ENCODE results near the gene DYSF.

GRCh38 chr2:71419145-71419544, 34.2 kb upstream of the DYSF start:
- TF ChIP-seq POLR2AphosphoS5 (IDR thresholded peaks at IDR 0.05; ENCODE audit: insufficient read depth, low read depth, low read length), result no peak
- TF ChIP-seq CTCF (IDR thresholded peaks at IDR 0.05; ENCODE audit: extremely low read depth in 1 of 2, insufficient read depth in 1 of 2, low read depth in 1 of 2, low read length in 2 of 2), result no peak
- no peak for TF ChIP-seq EZH2 (IDR thresholded peaks at IDR 0.05; ENCODE audit: borderline replicate concordance, low read depth, low read length, severe bottlenecking)
- no peak for TF ChIP-seq JUN (IDR thresholded peaks at IDR 0.05; ENCODE audit: borderline replicate concordance, insufficient read depth, insufficient read length, low read depth)
- no peak for TF ChIP-seq GATA2 (IDR thresholded peaks at IDR 0.05; ENCODE audit: insufficient read depth, insufficient read length, low read depth, low read length)
- no peak for TF ChIP-seq FOS (IDR thresholded peaks at IDR 0.05; ENCODE audit: borderline replicate concordance, insufficient read depth, low read length)
- TF ChIP-seq MAX (IDR thresholded peaks at IDR 0.05; ENCODE audit: insufficient read depth, insufficient read length), result no peak
- no peak for TF ChIP-seq MYC (IDR thresholded peaks at IDR 0.05; ENCODE audit: low read depth, low read length)
- no peak for TF ChIP-seq POLR2A (IDR thresholded peaks at IDR 0.05; ENCODE audit: low read depth, low read length)

Measured in endothelial cell of umbilical vein (primary cell).